Measurements from ENCODE around the gene TLK1.

TLK1 gene

GRCh38 chr2:170963386-170963785 is 197.3 kb downstream of the TLK1 start:
- DNase-seq, result no peak

GRCh38 chr2:170953941-170954340 is 206.8 kb downstream of the TLK1 start:
- DNase-seq, result no peak

- DNase-seq, result no peak
These were observed 210.4 kb downstream of the TLK1 start for GRCh38 chr2:170950221-170950761.

- no peak for DNase-seq
These were observed 211.3 kb downstream of the TLK1 start for GRCh38 chr2:170949415-170949814.

- DNase-seq, result no peak
These were observed 216.1 kb downstream of the TLK1 start for GRCh38 chr2:170944545-170944944.

GRCh38 chr2:170943596-170943995 is 217.1 kb downstream of the TLK1 start:
- DNase-seq, result no peak

GRCh38 chr2:170943041-170943440 is 217.7 kb downstream of the TLK1 start:
- DNase-seq, result no peak

- no peak for DNase-seq
These were observed 218.1 kb downstream of the TLK1 start for GRCh38 chr2:170942615-170943014.
